IMR-90 (cell line): Measurements from ENCODE around the gene SYCN.

Experiments
- BHLHE40 ChIP-seq: fragments of 150-350 bp; IDR thresholded peaks from 2 replicates; pipeline ENCODE4 v1.6.1; 2016; ENCODE audit warnings: mild to moderate bottlenecking, low read depth, low read length
- CEBPB ChIP-seq: IDR thresholded peaks from 2 replicates; pipeline ENCODE4 v1.6.1; 2012; ENCODE audit warnings: low read depth, low read length, improper control_type of control experiment
- CHD1 ChIP-seq: IDR thresholded peaks from 2 replicates; pipeline ENCODE4 v1.6.1; 2012; ENCODE audit warnings: low read depth, low read length, improper control_type of control experiment
- FOS ChIP-seq: fragments of 150-350 bp; IDR thresholded peaks from 2 replicates; pipeline ENCODE4 v1.6.1; 2016; ENCODE audit warnings: low read depth, low read length
- MAZ ChIP-seq: IDR thresholded peaks from 2 replicates; pipeline ENCODE4 v1.6.1; 2012; ENCODE audit warnings: low read depth, mild to moderate bottlenecking, low read length, improper control_type of control experiment, moderate library complexity, borderline replicate concordance
- MXI1 ChIP-seq: IDR thresholded peaks from 2 replicates; pipeline ENCODE4 v1.6.1; 2012; ENCODE audit warnings: low read depth, mild to moderate bottlenecking, low read length, moderate library complexity, borderline replicate concordance
- POLR2A ChIP-seq: IDR thresholded peaks from 2 replicates; pipeline ENCODE4 v1.6.1; 2012; ENCODE audit warnings: mild to moderate bottlenecking, low read depth, low read length
- RAD21 ChIP-seq: IDR thresholded peaks from 2 replicates; pipeline ENCODE4 v1.6.1; 2012; ENCODE audit warnings: low read length, improper control_type of control experiment
- RFX5 ChIP-seq: IDR thresholded peaks from 2 replicates; pipeline ENCODE4 v1.8.0; 2012; ENCODE audit warnings: low read depth, mild to moderate bottlenecking, low read length, moderate library complexity
- SMC3 ChIP-seq: fragments of 150-350 bp; IDR thresholded peaks from 2 replicates; pipeline ENCODE4 v1.6.1; 2016; ENCODE audit warnings: low read depth, mild to moderate bottlenecking, antibody characterized with exemption, low read length, moderate library complexity
- TF ChIP-seq, protein P1 (sequence below): conservative IDR thresholded peaks from 2 replicates; pipeline ENCODE4 v1.5.1; 2012; ENCODE audit warnings: mild to moderate bottlenecking, low read depth, low read length, improper control_type of control experiment
- TF ChIP-seq, protein P2 (sequence below): fragments of 150-350 bp; IDR thresholded peaks from 2 replicates; pipeline ENCODE4 v1.6.1; 2017; ENCODE audit warnings: mild to moderate bottlenecking, antibody characterized with exemption, low read length, low read depth

DNA sequence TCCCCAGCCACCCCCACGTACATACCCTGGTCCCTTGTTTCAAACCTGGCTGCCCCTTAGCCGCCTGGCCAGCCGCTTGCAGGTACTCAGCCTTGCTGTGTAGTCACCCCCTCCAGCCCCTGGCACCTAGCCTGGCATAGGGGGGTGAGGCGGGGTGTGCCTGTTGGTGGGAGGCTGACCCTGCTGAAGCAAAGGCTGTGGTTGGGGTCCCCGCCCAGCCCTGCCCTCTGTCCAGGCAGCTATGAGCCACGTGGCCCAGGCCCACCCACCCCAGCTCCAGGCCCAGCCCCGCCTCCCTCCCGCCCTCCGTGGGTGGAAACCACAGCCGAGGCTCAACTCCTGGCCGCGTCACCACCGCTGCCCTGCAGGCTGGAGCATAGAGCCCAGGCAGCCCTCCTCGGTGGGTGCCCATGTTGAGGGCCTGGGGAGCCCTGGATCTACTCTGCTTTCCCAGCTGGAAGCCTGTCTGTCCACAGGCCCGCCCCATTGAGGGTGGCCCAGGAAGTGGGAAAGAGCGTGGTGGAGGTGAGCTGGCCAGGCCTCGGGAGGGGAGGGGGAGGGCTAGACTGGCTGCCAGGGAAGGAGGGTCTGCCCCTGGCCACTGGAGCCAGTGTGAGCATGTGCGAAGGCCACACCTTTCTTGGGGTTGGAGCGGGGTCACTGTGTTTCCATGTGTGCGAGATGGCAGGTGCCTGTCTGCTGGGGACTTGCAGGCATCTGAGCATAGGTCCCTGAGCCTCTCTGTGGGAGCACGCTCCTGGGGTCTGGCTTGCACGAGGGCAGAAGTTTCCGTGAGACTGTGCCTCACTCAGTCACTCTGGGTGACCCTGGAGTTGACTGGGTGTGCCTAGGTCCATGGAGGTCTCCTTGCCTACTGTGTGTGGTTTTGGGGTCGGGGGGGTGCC lies 47.5 kb downstream of the SYCN start:
- TF ChIP-seq CHD1 (no peak), POLR2A (no peak), MXI1 (no peak), BHLHE40 (no peak), CEBPB (no peak), MAZ (peak; percentile 21; the same call in 1 of the 2 replicates), FOS (no peak), RAD21 (no peak), SMC3 (no peak), RFX5 (no peak)
- TF ChIP-seq, protein P1, sequence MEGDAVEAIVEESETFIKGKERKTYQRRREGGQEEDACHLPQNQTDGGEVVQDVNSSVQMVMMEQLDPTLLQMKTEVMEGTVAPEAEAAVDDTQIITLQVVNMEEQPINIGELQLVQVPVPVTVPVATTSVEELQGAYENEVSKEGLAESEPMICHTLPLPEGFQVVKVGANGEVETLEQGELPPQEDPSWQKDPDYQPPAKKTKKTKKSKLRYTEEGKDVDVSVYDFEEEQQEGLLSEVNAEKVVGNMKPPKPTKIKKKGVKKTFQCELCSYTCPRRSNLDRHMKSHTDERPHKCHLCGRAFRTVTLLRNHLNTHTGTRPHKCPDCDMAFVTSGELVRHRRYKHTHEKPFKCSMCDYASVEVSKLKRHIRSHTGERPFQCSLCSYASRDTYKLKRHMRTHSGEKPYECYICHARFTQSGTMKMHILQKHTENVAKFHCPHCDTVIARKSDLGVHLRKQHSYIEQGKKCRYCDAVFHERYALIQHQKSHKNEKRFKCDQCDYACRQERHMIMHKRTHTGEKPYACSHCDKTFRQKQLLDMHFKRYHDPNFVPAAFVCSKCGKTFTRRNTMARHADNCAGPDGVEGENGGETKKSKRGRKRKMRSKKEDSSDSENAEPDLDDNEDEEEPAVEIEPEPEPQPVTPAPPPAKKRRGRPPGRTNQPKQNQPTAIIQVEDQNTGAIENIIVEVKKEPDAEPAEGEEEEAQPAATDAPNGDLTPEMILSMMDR = no peak
- TF ChIP-seq, protein P2, sequence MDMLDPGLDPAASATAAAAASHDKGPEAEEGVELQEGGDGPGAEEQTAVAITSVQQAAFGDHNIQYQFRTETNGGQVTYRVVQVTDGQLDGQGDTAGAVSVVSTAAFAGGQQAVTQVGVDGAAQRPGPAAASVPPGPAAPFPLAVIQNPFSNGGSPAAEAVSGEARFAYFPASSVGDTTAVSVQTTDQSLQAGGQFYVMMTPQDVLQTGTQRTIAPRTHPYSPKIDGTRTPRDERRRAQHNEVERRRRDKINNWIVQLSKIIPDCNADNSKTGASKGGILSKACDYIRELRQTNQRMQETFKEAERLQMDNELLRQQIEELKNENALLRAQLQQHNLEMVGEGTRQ = no peak
